Small intestine (tissue), 7 donors: ENCODE measurements around the gene ACTR3. TPM values are rescaled to one million over a fixed set of nuclear protein-coding genes. Genes with fewer than 3 reads are reported as not detected.

Experiments used
- DNase-seq, 2 donors: peaks; one replicate each; pipeline versions ENCODE4 v3.0.0 to v3.0.0-alpha.2; 2013
- FAIRE-seq: peaks from 2 replicates; lab custom pipeline; 2012; peaks lifted over from hg19 to GRCh38; lab: Jason Lieb, UNC
- H3K27ac ChIP-seq, 3 donors: one replicate each; pipeline ENCODE4 v1.5.1; 2013; ENCODE audit warnings: low read length in 2 of 3, mild to moderate bottlenecking in 2 of 3, control low read depth in 1 of 3, inconsistent platforms in 1 of 3, low read depth in 1 of 3, moderate library complexity in 1 of 3
- H3K27me3 ChIP-seq, 3 donors: one replicate each; pipeline ENCODE4 v1.6.1; 2013; ENCODE audit warnings: low read length in 3 of 3, inconsistent platforms in 1 of 3; ENCODE audit not compliant: control insufficient read depth in 3 of 3, insufficient read depth in 3 of 3
- H3K36me3 ChIP-seq, 3 donors: one replicate each; pipeline ENCODE4 v1.6.1; 2013; ENCODE audit warnings: low read length in 3 of 3, inconsistent platforms in 1 of 3, low read depth in 1 of 3, mild to moderate bottlenecking in 1 of 3, moderate library complexity in 1 of 3; ENCODE audit not compliant: control insufficient read depth in 3 of 3, insufficient read depth in 2 of 3
- H3K4me1 ChIP-seq, 3 donors: one replicate each; pipeline ENCODE4 v1.6.1; 2013; ENCODE audit warnings: low read length in 2 of 3, inconsistent platforms in 1 of 3, low read depth in 1 of 3, mild to moderate bottlenecking in 1 of 3, moderate library complexity in 1 of 3; ENCODE audit not compliant: control insufficient read depth in 3 of 3, insufficient read depth in 2 of 3
- H3K4me3 ChIP-seq, 3 donors: one replicate each; pipeline ENCODE4 v1.5.1; 2013; ENCODE audit warnings: low read length in 3 of 3, control low read depth in 1 of 3, inconsistent platforms in 1 of 3, low read depth in 1 of 3, mild to moderate bottlenecking in 1 of 3, moderate library complexity in 1 of 3
- H3K9me3 ChIP-seq, 2 donors: one replicate each; pipeline ENCODE4 v1.6.1; 2013; ENCODE audit warnings: low read depth in 1 of 2, low read length in 1 of 2; ENCODE audit not compliant: control insufficient read depth in 2 of 2, insufficient read depth in 1 of 2
- WGBS, 3 donors: extraction: QIAGEN DNeasy Blood & Tissue Kit; methylation state at CpG; one replicate each; pipeline ENCODE4 v1.1.7; 2013; 5-methylcytosine and 5-hydroxymethylcytosine counted together
- polyA plus RNA-seq, 4 donors: library from polyadenylated mRNA; stranded (reverse) in 3 of 4; unstranded in 1 of 4; fragments of 200-250 nt in 3 of 4; fragments of 120-200 nt in 1 of 4; gene quantifications; one replicate each; pipeline versions ENCODE4 v1.2.1 to v1.2.3, GENCODE V29; 2013
- donor health status: healthy with polysubstance abuse.
- donor health status: control.
- donor health status: control.
- donor health status: Bipolar disorder and iron deficiency.
- donor health status: healthy.

The ACTR3 gene
- polyA plus RNA-seq, 4 donors, result 78.9 to 137 (median 95.4) TPM

GRCh38 chr2:113996671-113997594, 107.0 kb downstream of the ACTR3 start:
- DNase-seq, result no peak
- no peak for FAIRE-seq
- H3K27ac ChIP-seq, result no peak overlapping the region
- H3K27me3 ChIP-seq, result no peaks in the 10 kb centered on the region
- no peak overlapping the region for H3K4me3 ChIP-seq
- H3K9me3 ChIP-seq, result no peaks in the 10 kb centered on the region
- 67 to 83% (median 69%) methylated on average over 6 of the region's 6 CpGs for WGBS, 3 donors
- H3K36me3 ChIP-seq, result no peaks in the 10 kb centered on the region
- no peaks in the 10 kb centered on the region for H3K4me1 ChIP-seq

- FAIRE-seq, result no peak
These were observed 111.3 kb downstream of the ACTR3 start for GRCh38 chr2:114001152-114001551.

GRCh38 chr2:114001937-114002336, 112.0 kb downstream of the ACTR3 start:
- Histone ChIP-seq H3K4me3 (no peak overlapping the region), H3K4me1 (no peaks in the 10 kb centered on the region), H3K36me3 (no peaks in the 10 kb centered on the region), H3K27ac (no peak overlapping the region), H3K9me3 (peaks cover 0 to 2% of the 10 kb centered on the region in 2 donors), H3K27me3 (no peaks in the 10 kb centered on the region)
- no peak for FAIRE-seq
- DNase-seq, result no peak
- 82 to 91% (median 83%) methylated on average over 2 of the region's 2 CpGs for WGBS, 3 donors

More at GRCh38 chr2:114001152-114001551, 111.3 kb downstream of the ACTR3 start:
- no peak overlapping the region for H3K27ac ChIP-seq
- no peaks in the 10 kb centered on the region for H3K4me1 ChIP-seq
- WGBS, 3 donors, result 73 to 92% (median 81%) methylated on average over 5 of the region's 5 CpGs
- DNase-seq, result no peak
- no peaks in the 10 kb centered on the region for H3K36me3 ChIP-seq
- no peaks in the 10 kb centered on the region for H3K27me3 ChIP-seq
- peaks cover 0 to 2% of the 10 kb centered on the region in 2 donors for H3K9me3 ChIP-seq
- H3K4me3 ChIP-seq, result no peak overlapping the region

- Histone ChIP-seq H3K4me3 (no peak overlapping the region), H3K27ac (no peak overlapping the region), H3K9me3 (peaks cover 0 to 2% of the 10 kb centered on the region in 2 donors), H3K36me3 (no peaks in the 10 kb centered on the region), H3K4me1 (no peaks in the 10 kb centered on the region), H3K27me3 (no peaks in the 10 kb centered on the region)
- WGBS, 3 donors, result 87 to 90% (median 88%) methylated on average over 5 of the region's 5 CpGs
- DNase-seq (no peak), FAIRE-seq (no peak)
These were observed 115.4 kb downstream of the ACTR3 start for GRCh38 chr2:114005110-114005783.

- H3K27ac ChIP-seq, result no peak overlapping the region
- DNase-seq (peak; percentile 28 to 62), FAIRE-seq (no peak)
- peaks cover 0 to 2% of the 10 kb centered on the region in 2 donors for H3K9me3 ChIP-seq
- no peak overlapping the region for H3K4me3 ChIP-seq
- no peaks in the 10 kb centered on the region for H3K4me1 ChIP-seq
- WGBS, 3 donors, result 3 to 47% (median 40%) methylated on average over 3 of the region's 3 CpGs
- no peaks in the 10 kb centered on the region for H3K27me3 ChIP-seq
- no peaks in the 10 kb centered on the region for H3K36me3 ChIP-seq
These were observed 116.6 kb downstream of the ACTR3 start for GRCh38 chr2:114006460-114006859.

GRCh38 chr2:114007436-114007835, 117.5 kb downstream of the ACTR3 start:
- H3K27me3 ChIP-seq, result no peaks in the 10 kb centered on the region
- 91 to 96% (median 94%) methylated on average over 3 of the region's 3 CpGs for WGBS, 3 donors
- H3K4me3 ChIP-seq, result no peak overlapping the region
- no peaks in the 10 kb centered on the region for H3K36me3 ChIP-seq
- no peaks in the 10 kb centered on the region for H3K4me1 ChIP-seq
- H3K27ac ChIP-seq, result no peak overlapping the region
- DNase-seq (no peak), FAIRE-seq (no peak)
- H3K9me3 ChIP-seq, result peaks cover 0 to 2% of the 10 kb centered on the region in 2 donors

GRCh38 chr2:114008720-114009119, 118.8 kb downstream of the ACTR3 start:
- no peaks in the 10 kb centered on the region for H3K36me3 ChIP-seq
- 66 to 75% (median 71%) methylated on average over 4 of the region's 4 CpGs for WGBS, 3 donors
- H3K4me1 ChIP-seq, result no peaks in the 10 kb centered on the region
- no peak for DNase-seq
- no peak overlapping the region for H3K27ac ChIP-seq
- H3K27me3 ChIP-seq, result no peaks in the 10 kb centered on the region
- no peak for FAIRE-seq
- H3K9me3 ChIP-seq, result peaks cover 0 to 2% of the 10 kb centered on the region in 2 donors
- no peak overlapping the region for H3K4me3 ChIP-seq

- WGBS, 3 donors, result 82 to 88% (median 86%) methylated on average over 7 of the region's 7 CpGs
- Histone ChIP-seq H3K4me1 (no peaks in the 10 kb centered on the region), H3K27me3 (no peaks in the 10 kb centered on the region), H3K27ac (no peak overlapping the region), H3K9me3 (no peaks in the 10 kb centered on the region), H3K36me3 (no peaks in the 10 kb centered on the region), H3K4me3 (no peak overlapping the region)
- no peak for FAIRE-seq
- no peak for DNase-seq
These were observed 119.5 kb downstream of the ACTR3 start for GRCh38 chr2:114009205-114009944.
